Naive thymus-derived CD4-positive, alpha-beta T cell (primary cell): ENCODE results near the gene ANKRD10. TPM values are rescaled to one million over a fixed set of nuclear protein-coding genes. Genes with fewer than 3 reads are reported as not detected.

Experiments used
- ATAC-seq: fragments of 150-1000 bp; cut with Tn5 transposase; 2 replicates; pipeline ENCODE4 v1.10.0; 2021; ENCODE audit warnings: mild to moderate bottlenecking, moderate library complexity
- CTCF ChIA-PET: fragments of 350-600 bp; sonication (Branson Sonifier 250); formaldehyde crosslinking; loops from one replicate; lab custom pipeline; 2021; ENCODE audit warnings: antibody characterized with exemption; lab: Charles Lee
- POLR2A ChIA-PET: fragments of 350-600 bp; sonication (Branson Sonifier 250); formaldehyde crosslinking; loops from one replicate; lab custom pipeline; 2021; ENCODE audit warnings: antibody characterized with exemption, inconsistent platforms; lab: Charles Lee
- DNase-seq, 9 donors: peaks; one replicate each; pipeline versions ENCODE4 v3.0.0 to v3.0.0-alpha.2; 2020 to 2022; ENCODE audit warnings: mixed read lengths in 1 of 9
- H3K27ac ChIP-seq: one replicate; pipeline ENCODE4 v1.7.0; 2013; ENCODE audit warnings: mild to moderate bottlenecking, low read depth, low read length, moderate library complexity
- H3K27me3 ChIP-seq, 2 donors: one replicate each; pipeline ENCODE4 v1.7.0; 2013; ENCODE audit warnings: low read length in 2 of 2, mild to moderate bottlenecking in 2 of 2, moderate library complexity in 2 of 2; ENCODE audit not compliant: control insufficient read depth in 2 of 2, insufficient read depth in 2 of 2
- H3K36me3 ChIP-seq, 3 experiments: 1 replicate in 2 of 3; 2 replicates in 1 of 3; pipeline ENCODE4 v1.7.0; 2013; ENCODE audit warnings: low read length in 3 of 3, mild to moderate bottlenecking in 3 of 3, moderate library complexity in 1 of 3; ENCODE audit not compliant: insufficient read depth in 3 of 3, control insufficient read depth in 2 of 3
- H3K4me1 ChIP-seq, 2 donors: one replicate each; pipeline ENCODE4 v1.7.0; 2013; ENCODE audit warnings: low read length in 2 of 2, mild to moderate bottlenecking in 2 of 2, moderate library complexity in 1 of 2; ENCODE audit not compliant: control insufficient read depth in 2 of 2, insufficient read depth in 2 of 2
- H3K4me3 ChIP-seq: 2 replicates; pipeline ENCODE4 v1.7.0; 2013; ENCODE audit warnings: mild to moderate bottlenecking, low read length
- H3K9me3 ChIP-seq, 3 experiments: 1 replicate in 2 of 3; 2 replicates in 1 of 3; pipeline ENCODE4 v1.7.0; 2013; ENCODE audit warnings: low read length in 3 of 3; ENCODE audit not compliant: control insufficient read depth in 2 of 3
- H3K27ac Mint-ChIP-seq, 9 donors: one replicate each; pipeline ENCODE4 v1.8.0; 2020 to 2022; ENCODE audit warnings: mixed read lengths in 9 of 9, mild to moderate bottlenecking in 8 of 9, moderate library complexity in 5 of 9, inconsistent platforms in 2 of 9
- H3K27me3 Mint-ChIP-seq, 5 donors: one replicate each; pipeline ENCODE4 v1.8.0; 2021 to 2022; ENCODE audit warnings: mixed read lengths in 5 of 5, mild to moderate bottlenecking in 1 of 5
- H3K36me3 Mint-ChIP-seq, 5 donors: one replicate each; pipeline ENCODE4 v1.8.0; 2020 to 2022; ENCODE audit warnings: mixed read lengths in 5 of 5, mild to moderate bottlenecking in 3 of 5, inconsistent platforms in 1 of 5
- H3K4me1 Mint-ChIP-seq, 7 donors: one replicate each; pipeline ENCODE4 v1.8.0; 2020 to 2022; ENCODE audit warnings: mixed read lengths in 7 of 7, mild to moderate bottlenecking in 3 of 7, inconsistent platforms in 1 of 7
- H3K4me3 Mint-ChIP-seq, 10 donors: one replicate each; pipeline ENCODE4 v1.8.0; 2020 to 2022; ENCODE audit warnings: mild to moderate bottlenecking in 10 of 10, mixed read lengths in 10 of 10, moderate library complexity in 6 of 10, inconsistent platforms in 2 of 10
- H3K9me3 Mint-ChIP-seq, 11 donors: one replicate each; pipeline ENCODE4 v1.8.0; 2020 to 2022; ENCODE audit warnings: mixed read lengths in 11 of 11, mild to moderate bottlenecking in 4 of 11, inconsistent platforms in 1 of 11, moderate library complexity in 1 of 11
- intact Hi-C, 2 donors: fragments of 100-400 bp; cut with micrococcal nuclease; formaldehyde crosslinking; loops; one replicate each; pipeline ENCODE4 v1.15.1; 2023
- polyA plus RNA-seq, 2 donors: library from polyadenylated mRNA; unstranded; fragments of 300-500 nt; fragmentation: Illumina TruSeq; gene quantifications; one replicate each; pipeline ENCODE4 v1.2.3, GENCODE V29; 2021
- total RNA-seq, 6 experiments: library from RNA in 5 of 6; stranded (reverse) in 5 of 6; gene quantifications; 1 replicate in 5 of 6; 2 replicates in 1 of 6; pipeline ENCODE4 v1.2.3 and lab custom pipeline; 2021 to 2026

ANKRD10 gene
- total and polyA plus RNA-seq, 7 experiments from 2014 or later: 53.2 to 155 (median 130) TPM

- Mint-ChIP-seq H3K27me3 (peaks cover under 1 to 30% (median 6%) of the 10 kb centered on the region in 5 donors), H3K4me3 (no peak overlapping the region), H3K4me1 (peaks cover 0 to 6% (median 0%) of the 10 kb centered on the region in 7 donors), H3K27ac (no peak overlapping the region), H3K9me3 (peaks cover 10 to 35% (median 28%) of the 10 kb centered on the region in 11 donors), H3K36me3 (peaks cover 6 to 32% (median 18%) of the 10 kb centered on the region in 5 donors)
- peaks cover 0 to 22% (median 15%) of the 10 kb centered on the region in 3 experiments for H3K9me3 ChIP-seq
- no peaks in the 10 kb centered on the region for H3K36me3 ChIP-seq
- no peak for DNase-seq
- no peaks in the 10 kb centered on the region for H3K4me1 ChIP-seq
- POLR2A ChIA-PET: no interaction called here
- intact Hi-C loops: no loop called here
- CTCF ChIA-PET: no interaction called here
- H3K27me3 ChIP-seq: no peaks in the 10 kb centered on the region
- no peak overlapping the region for H3K27ac ChIP-seq
- no peak overlapping the region for H3K4me3 ChIP-seq
- ATAC-seq: peak; percentile 52
Observed at GRCh38 chr13:110937511-110938285, 22.8 kb upstream of the ANKRD10 start.

- Histone ChIP-seq H3K4me1 (no peaks in the 10 kb centered on the region), H3K9me3 (peaks cover 0 to 29% (median 15%) of the 10 kb centered on the region in 3 experiments), H3K36me3 (no peaks in the 10 kb centered on the region), H3K27me3 (no peaks in the 10 kb centered on the region), H3K4me3 (no peak overlapping the region), H3K27ac (no peak overlapping the region)
- H3K27ac Mint-ChIP-seq: no peak overlapping the region
- H3K9me3 Mint-ChIP-seq: peaks cover 10 to 40% (median 32%) of the 10 kb centered on the region in 11 donors
- H3K4me3 Mint-ChIP-seq: no peak overlapping the region
- DNase-seq (no peak), ATAC-seq (no peak)
- H3K36me3 Mint-ChIP-seq: peaks cover 6 to 35% (median 18%) of the 10 kb centered on the region in 5 donors
- H3K4me1 Mint-ChIP-seq: peaks cover 0 to 3% (median 0%) of the 10 kb centered on the region in 7 donors
- POLR2A ChIA-PET: no interaction called here
- intact Hi-C loops: no loop called here
- CTCF ChIA-PET: no interaction called here
- H3K27me3 Mint-ChIP-seq: peaks cover 8 to 38% (median 14%) of the 10 kb centered on the region in 5 donors
Observed at GRCh38 chr13:110936519-110936918, 21.6 kb upstream of the ANKRD10 start.

GRCh38 chr13:110932588-110932987, 17.7 kb upstream of the ANKRD10 start:
- peaks cover 0 to 2% (median 0%) of the 10 kb centered on the region in 7 donors for H3K4me1 Mint-ChIP-seq
- CTCF ChIA-PET: no interaction called here
- no peaks in the 10 kb centered on the region for H3K36me3 ChIP-seq
- peaks cover 0 to 29% (median 15%) of the 10 kb centered on the region in 3 experiments for H3K9me3 ChIP-seq
- intact Hi-C loops: no loop called here
- DNase-seq (no peak), ATAC-seq (no peak)
- no peaks in the 10 kb centered on the region for H3K27me3 ChIP-seq
- H3K4me1 ChIP-seq: no peaks in the 10 kb centered on the region
- peaks cover 6 to 35% (median 18%) of the 10 kb centered on the region in 5 donors for H3K36me3 Mint-ChIP-seq
- H3K9me3 Mint-ChIP-seq: peaks cover 10 to 48% (median 34%) of the 10 kb centered on the region in 11 donors
- H3K27ac Mint-ChIP-seq: no peak overlapping the region
- no peak overlapping the region for H3K4me3 ChIP-seq
- no peak overlapping the region for H3K4me3 Mint-ChIP-seq
- no peak overlapping the region for H3K27ac ChIP-seq
- POLR2A ChIA-PET: no interaction called here
- H3K27me3 Mint-ChIP-seq: peaks cover 26 to 72% (median 47%) of the 10 kb centered on the region in 5 donors

- peaks cover 0 to 2% (median 0%) of the 10 kb centered on the region in 7 donors for H3K4me1 Mint-ChIP-seq
- Histone ChIP-seq H3K4me3 (no peak overlapping the region), H3K27me3 (no peaks in the 10 kb centered on the region), H3K9me3 (peaks cover 0 to 22% (median 15%) of the 10 kb centered on the region in 3 experiments), H3K27ac (no peak overlapping the region), H3K4me1 (no peaks in the 10 kb centered on the region), H3K36me3 (no peaks in the 10 kb centered on the region)
- peaks cover 0 to 35% (median 20%) of the 10 kb centered on the region in 11 donors for H3K9me3 Mint-ChIP-seq
- H3K27me3 Mint-ChIP-seq: peaks cover 36 to 77% (median 65%) of the 10 kb centered on the region in 5 donors
- no peak for ATAC-seq
- H3K36me3 Mint-ChIP-seq: peaks cover 3 to 18% (median 7%) of the 10 kb centered on the region in 5 donors
- intact Hi-C loops: no loop called here
- CTCF ChIA-PET: no interaction called here
- H3K4me3 Mint-ChIP-seq: no peak overlapping the region
- POLR2A ChIA-PET: no interaction called here
- H3K27ac Mint-ChIP-seq: no peak overlapping the region
- DNase-seq: no peak
Observed at GRCh38 chr13:110929104-110929777, 14.4 kb upstream of the ANKRD10 start.

GRCh38 chr13:110925023-110925612, 10.2 kb upstream of the ANKRD10 start:
- DNase-seq (peak in 3 of 9 donors; percentile 5 to 15 (median 7)), ATAC-seq (no peak)
- ChIA-PET POLR2A (no interaction called here), CTCF (no interaction called here)
- Mint-ChIP-seq H3K9me3 (peaks cover 0 to 2% (median 0%) of the 10 kb centered on the region in 11 donors), H3K27me3 (peaks cover 56 to 68% (median 58%) of the 10 kb centered on the region in 5 donors), H3K4me1 (peaks cover 0 to 12% (median 4%) of the 10 kb centered on the region in 7 donors), H3K36me3 (no peaks in the 10 kb centered on the region), H3K4me3 (no peak overlapping the region), H3K27ac (no peak overlapping the region)
- Histone ChIP-seq H3K4me1 (no peaks in the 10 kb centered on the region), H3K27ac (no peak overlapping the region), H3K4me3 (no peak overlapping the region), H3K27me3 (no peaks in the 10 kb centered on the region), H3K36me3 (no peaks in the 10 kb centered on the region), H3K9me3 (no peaks in the 10 kb centered on the region)
- intact Hi-C loops: loop anchor here in 1 of 2 donors (1.0 kb wide), 2 partner anchors 10 to 332 kb away; partner anchors contain the start of gene ANKRD10

GRCh38 chr13:110924639-110924934, 9.7 kb upstream of the ANKRD10 start:
- Histone ChIP-seq H3K4me3 (no peak overlapping the region), H3K4me1 (no peaks in the 10 kb centered on the region), H3K9me3 (no peaks in the 10 kb centered on the region), H3K27ac (no peak overlapping the region), H3K36me3 (no peaks in the 10 kb centered on the region), H3K27me3 (no peaks in the 10 kb centered on the region)
- intact Hi-C loops: no loop called here
- CTCF ChIA-PET: no interaction called here
- no peaks in the 10 kb centered on the region for H3K9me3 Mint-ChIP-seq
- POLR2A ChIA-PET: no interaction called here
- peaks cover 0 to 14% (median 4%) of the 10 kb centered on the region in 7 donors for H3K4me1 Mint-ChIP-seq
- DNase-seq: no peak
- peaks cover 50 to 63% (median 54%) of the 10 kb centered on the region in 5 donors for H3K27me3 Mint-ChIP-seq
- H3K4me3 Mint-ChIP-seq: no peak overlapping the region
- no peaks in the 10 kb centered on the region for H3K36me3 Mint-ChIP-seq
- no peak overlapping the region for H3K27ac Mint-ChIP-seq
- no peak for ATAC-seq
